HTERT RPE-1 (cell line): ENCODE data around the gene KIAA1586.
"Not testable (repeated sequence)": the region's sequence is repeated elsewhere in the genome, so short reads cannot be mapped to it uniquely, and the experiment has no call there.

Source experiments
- in situ Hi-C: fragments of 300-500 bp; cut with MboI; formaldehyde crosslinking; loops from 4 replicates; pipeline ENCODE4 v1.14.3; 2020; ENCODE audit warnings: low sequenced_read_pairs

KIAA1586 gene

DNA sequence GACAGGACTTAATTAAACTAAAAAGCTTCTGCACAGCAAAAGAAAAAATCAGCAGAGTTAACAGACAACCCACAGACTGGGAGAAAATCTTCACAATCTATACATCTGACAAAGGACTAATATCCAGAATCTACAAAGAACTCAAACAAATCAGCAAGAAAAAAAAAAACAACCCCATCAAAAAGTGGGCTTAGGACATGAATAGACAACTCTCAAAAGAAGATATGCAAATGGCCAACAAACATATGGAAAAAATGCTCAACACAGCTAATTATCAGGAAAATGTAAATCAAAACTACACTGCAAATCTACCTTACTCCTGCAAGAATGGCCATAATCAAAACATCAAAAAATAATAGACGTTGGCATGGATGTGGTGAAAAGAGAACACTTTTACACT is 2.4 kb upstream of the KIAA1586 start:
- in situ Hi-C loops = not testable (repeated sequence)

- in situ Hi-C loops = no loop called here
Observed at GRCh38 chr6:57044568-57044967, 1.9 kb upstream of the KIAA1586 start.

- in situ Hi-C loops = not testable (repeated sequence)
Observed at GRCh38 chr6:57047257-57047585, 728 bp downstream of the KIAA1586 start.

DNA sequence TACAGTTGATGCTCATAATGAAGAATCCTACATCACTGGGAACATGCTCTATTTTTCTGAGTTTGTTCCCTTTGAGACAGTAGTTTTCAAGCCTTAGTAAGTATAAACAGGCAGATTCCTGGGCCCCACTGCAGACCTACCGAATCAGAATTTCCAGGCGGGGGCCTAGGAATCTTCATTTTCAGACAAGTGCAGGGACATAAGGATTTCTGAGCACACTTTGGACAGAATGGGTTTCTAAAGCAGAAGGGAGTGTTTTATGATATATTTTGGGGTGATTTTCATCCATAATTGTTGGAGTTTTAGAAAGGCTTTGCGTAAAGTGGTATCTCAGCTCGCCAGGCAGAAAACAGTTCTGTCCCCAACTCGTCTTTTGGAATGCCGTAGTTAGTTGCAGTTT is 1.4 kb downstream of the KIAA1586 start:
- in situ Hi-C loops = not testable (repeated sequence)

DNA sequence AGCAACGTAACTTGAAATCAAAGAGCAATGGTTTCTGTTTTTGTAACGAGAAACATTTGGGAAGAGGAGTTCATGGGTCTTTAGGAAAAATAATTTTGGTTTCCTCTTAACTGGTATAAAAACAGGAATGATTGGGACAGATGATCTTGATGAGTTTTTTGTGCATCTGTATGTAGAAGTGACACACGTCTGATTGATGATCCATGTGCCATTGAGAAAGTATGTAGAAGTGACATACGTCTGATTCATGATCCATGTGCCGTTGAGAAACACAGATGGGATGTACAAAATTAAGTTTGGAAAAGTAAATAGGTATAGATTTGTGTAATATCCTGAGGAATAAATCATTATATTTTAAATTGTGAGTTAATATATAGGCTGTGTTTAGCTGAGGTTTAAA is 2.1 kb downstream of the KIAA1586 start:
- in situ Hi-C loops = no loop called here

GRCh38 chr6:57063847-57064246 is 17.4 kb downstream of the KIAA1586 start:
- in situ Hi-C loops = no loop called here

DNA sequence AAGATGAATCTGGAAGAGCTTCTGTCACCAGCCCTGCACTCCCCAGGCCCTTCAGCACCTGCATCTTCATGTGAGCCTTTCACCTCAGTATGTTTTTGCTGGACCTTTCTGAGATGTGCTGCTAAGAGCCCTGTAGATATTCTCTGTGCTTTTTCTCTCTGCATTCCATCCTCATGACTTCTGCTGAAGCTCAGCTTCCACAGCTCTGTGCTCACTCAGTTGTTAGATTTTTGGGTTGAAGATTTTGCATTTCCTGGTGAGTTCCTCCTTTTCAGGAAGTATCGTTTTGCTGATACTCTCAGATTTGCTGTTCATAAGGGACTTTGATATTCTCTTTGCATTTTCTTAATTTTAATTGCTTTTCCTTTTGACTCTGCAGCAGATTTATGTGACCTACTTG is 18.3 kb downstream of the KIAA1586 start:
- in situ Hi-C loops = no loop called here

- in situ Hi-C loops = no loop called here
Observed at GRCh38 chr6:57068061-57068460, 21.6 kb downstream of the KIAA1586 start.

DNA sequence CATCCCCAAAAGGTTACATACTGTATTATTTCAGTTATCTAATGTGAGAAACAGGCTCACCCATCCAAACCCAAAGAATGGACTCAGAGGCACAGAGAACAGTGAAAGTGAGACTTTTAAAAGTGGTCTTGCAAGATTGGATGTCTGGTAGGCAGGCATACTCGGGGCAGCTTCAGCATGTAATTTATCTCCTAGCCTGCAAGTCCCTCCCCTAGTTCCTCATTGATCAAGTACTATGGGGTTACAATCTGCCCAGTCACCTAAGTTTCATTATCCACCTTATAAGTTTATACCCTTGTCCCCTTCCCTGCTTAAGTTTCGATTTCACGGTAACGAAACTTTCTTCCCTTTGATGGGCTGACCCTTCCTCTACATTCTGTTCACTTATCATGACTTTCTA is 22.7 kb downstream of the KIAA1586 start:
- in situ Hi-C loops = no loop called here

GRCh38 chr6:57069920-57070331 is 23.4 kb downstream of the KIAA1586 start:
- in situ Hi-C loops = no loop called here

GRCh38 chr6:57072108-57072507 is 25.6 kb downstream of the KIAA1586 start:
- in situ Hi-C loops = no loop called here

DNA sequence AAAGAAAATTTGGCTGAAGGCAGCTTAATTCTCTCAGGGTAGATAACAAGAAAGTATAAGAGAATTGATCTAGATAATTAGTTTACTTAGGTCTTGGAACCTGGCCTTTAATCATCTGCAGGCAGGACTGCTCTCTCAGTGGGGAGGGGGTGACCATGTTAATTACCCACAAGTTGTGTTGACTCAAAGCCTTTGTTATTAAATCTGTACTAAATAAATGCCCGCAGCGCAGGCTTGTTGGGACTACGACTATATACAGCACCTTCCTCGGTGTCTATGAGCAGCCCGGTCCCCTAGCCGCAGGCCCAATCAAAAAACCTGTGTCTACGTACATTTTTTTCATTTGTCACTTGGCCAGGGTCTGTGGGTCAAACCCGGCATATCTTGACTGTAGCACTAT is 27.9 kb downstream of the KIAA1586 start:
- in situ Hi-C loops = no loop called here

- in situ Hi-C loops = no loop called here
Observed at GRCh38 chr6:57075092-57075491, 28.6 kb downstream of the KIAA1586 start.

DNA sequence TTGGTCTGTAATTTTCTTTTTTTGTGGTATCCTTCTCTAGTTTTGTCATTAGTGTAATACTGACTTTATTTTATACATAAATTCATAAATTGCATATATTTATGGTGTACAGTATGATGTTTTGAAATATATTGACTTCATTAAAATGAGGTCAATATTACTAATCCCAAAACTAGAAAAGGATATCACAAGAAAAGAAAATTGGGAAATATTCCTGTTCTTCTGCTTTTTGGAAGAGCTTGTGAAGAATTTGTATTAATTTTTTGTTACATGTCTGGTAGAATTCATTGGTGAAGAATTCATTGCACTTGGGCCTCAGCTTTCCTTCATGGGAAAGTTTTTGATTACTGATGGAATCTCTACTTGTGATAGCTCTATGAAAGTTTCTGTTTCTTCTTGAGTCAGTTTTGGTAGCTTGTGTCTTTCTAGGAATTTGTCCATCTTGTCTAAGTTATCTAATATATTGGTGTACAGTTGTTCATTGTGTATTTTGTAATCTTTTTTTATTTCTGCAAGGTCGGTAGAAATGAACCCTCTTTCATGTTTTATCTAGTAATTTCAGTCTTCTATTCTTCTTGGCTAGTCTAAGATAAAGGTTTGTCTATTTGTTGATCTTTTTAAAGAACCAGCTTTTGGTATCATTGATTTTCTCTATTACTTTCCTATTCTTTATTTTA is 32.2 kb downstream of the KIAA1586 start:
- in situ Hi-C loops = no loop called here

GRCh38 chr6:57085471-57085870 is 39.0 kb downstream of the KIAA1586 start:
- in situ Hi-C loops = no loop called here

GRCh38 chr6:57086843-57087242 is 40.4 kb downstream of the KIAA1586 start:
- in situ Hi-C loops = no loop called here

DNA sequence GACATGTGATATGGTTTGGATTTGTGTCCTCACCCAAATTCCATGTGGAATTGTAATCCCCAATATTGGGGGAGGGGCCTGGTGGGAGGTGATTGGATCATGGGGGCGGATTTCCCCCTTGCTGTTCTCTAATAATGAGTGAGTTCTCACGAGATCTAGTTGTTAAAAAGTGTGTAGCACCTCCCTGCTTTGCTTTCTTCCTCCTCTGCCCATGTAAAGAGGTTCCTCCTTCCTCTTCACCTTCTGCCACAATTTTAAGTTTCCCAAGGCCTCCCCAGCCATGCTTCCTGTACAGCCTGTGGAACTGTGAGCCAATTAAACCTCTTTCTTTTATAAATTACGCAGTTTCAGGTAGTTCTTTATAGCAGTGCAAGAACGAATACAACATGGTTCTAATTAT is 41.4 kb downstream of the KIAA1586 start:
- in situ Hi-C loops = no loop called here

- in situ Hi-C loops = no loop called here
Observed at GRCh38 chr6:57089265-57089664, 42.8 kb downstream of the KIAA1586 start.

DNA sequence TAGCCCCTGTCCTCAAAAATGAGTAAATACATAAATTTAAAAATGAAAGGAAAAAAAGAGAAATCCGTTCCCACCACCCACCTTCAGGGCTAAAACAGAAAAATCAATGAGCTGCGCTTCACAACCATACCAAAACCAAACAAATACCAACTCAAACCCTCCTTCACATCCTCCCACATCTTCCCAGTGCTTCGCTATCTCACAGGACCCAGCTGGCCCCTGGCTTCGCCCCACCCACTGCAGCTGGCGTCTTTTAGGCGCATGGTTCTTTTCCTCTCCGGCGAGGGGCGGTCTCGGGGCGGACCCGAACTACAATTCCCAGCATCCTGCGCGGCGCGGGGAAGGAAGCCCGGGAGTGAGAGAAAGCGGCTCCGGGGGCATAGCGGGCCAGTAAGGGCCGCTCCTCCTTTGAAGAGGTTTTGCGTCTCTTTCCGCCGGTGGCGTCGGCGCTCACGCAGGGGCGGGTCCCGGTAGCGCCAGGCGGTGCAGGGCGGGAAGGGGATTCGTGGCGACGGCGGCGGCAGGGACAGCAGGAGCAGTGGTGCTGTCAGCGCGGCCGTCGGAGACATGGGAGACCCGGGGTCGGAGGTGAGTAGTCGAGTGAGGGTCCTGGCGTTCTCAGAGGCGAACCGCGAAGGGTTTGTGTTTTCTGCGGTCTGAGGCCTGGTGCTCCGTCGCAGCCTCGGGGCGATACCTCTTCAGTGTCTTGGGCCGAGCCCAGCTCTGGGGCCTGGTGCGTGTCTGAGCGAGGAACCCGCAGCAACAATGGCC is 43.4 kb downstream of the KIAA1586 start, which contains the start of gene ZNF451:
Gene ZNF451 (plus strand): TSS at position 502 of the 771 bp plus-strand sequence. CDS start 66 bp downstream, at position 568.
- in situ Hi-C loops = no loop called here

DNA sequence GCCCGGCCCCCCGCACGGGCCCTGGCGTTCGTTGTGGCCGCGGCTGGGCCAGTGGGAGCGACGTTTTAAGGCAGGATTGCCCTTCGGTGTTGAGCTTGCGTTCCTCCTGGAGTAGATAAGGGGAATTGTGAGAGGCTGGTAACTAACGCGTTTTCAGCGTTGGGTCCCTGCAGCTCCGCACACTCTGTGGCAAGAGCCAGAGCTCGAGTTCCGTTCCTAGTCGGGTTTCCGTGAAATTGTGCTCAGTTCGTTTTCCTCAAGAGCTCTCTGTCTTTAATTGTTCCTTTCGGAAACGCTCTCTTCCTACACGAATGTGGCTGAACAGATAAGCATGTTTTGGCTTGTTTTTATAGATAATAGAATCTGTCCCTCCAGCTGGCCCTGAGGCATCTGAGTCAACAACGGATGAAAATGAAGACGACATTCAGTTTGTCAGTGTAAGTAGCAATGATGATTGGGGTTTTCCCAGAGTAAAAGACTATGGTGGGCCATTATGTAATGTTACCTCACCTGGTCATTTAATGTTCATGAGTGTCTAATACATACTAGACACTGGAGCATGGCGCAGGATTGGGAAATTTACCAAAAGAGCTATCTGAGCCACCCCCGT is 44.1 kb downstream of the KIAA1586 start:
- in situ Hi-C loops = not testable (repeated sequence)

DNA sequence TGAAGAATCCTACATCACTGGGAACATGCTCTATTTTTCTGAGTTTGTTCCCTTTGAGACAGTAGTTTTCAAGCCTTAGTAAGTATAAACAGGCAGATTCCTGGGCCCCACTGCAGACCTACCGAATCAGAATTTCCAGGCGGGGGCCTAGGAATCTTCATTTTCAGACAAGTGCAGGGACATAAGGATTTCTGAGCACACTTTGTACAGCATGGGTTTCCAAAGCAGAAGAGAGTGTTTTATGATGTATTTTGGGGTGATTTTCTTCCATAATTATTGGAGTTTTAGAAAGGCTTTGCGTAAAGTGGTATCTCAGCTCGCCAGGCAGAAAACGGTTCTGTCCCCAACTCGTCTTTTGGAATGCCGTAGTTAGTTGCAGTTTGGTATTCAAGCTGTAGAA is 44.9 kb downstream of the KIAA1586 start:
- in situ Hi-C loops = not testable (repeated sequence)

- in situ Hi-C loops = no loop called here
Observed at GRCh38 chr6:57094689-57095088, 48.2 kb downstream of the KIAA1586 start.
